ENCODE measurements around the gene RHOC. TPM values are rescaled to one million over a fixed set of nuclear protein-coding genes. Genes with fewer than 3 reads are reported as not detected.
"Not testable (repeated sequence)": the region's sequence is repeated elsewhere in the genome, so short reads cannot be mapped to it uniquely, and the experiment has no call there.

Gene RHOC
- total RNA-seq, 1 donor from 2014 or later = 131 TPM

DNA sequence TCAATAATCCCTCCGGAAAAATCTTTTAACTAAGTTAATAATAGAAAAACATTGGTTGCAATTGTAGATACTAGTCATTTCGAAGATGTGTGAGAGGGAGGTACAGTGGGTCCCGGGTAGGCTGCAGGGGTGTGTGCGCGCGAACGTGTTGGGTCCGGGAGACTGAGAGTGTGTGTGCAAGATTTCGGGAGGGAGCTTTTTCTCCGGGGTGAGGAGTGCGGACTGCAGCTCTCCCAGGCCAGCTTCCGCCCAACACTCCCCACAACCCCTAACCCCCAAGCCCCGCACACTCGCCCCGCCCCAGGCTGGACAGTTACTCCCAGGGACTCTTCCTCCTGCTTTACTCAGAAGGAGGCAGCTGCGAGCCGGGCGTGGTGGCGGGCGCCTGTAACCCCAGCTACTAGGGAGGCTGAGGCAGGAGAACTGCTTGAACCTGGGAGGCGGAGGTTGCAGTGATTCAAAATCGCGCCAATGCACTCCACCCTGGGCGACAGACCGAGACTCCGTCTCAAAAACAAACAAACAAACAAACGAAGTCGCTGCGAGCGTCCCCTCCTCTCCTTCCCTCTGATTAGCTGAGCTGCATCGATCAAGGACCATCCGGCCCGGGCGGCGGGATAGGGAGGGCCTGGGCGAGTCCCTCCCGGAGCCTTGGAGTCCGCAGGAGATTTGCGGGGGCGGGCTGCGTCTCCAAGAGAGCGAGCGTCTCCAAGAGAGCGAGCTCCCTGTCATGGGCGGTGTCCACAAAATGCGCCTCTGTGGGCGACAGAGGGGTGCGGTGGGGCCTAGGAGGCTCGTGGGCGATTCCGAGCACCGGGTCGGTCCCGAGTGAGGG, 36.5 kb upstream of the RHOC start:
- TF ChIP-seq, protein P1, sequence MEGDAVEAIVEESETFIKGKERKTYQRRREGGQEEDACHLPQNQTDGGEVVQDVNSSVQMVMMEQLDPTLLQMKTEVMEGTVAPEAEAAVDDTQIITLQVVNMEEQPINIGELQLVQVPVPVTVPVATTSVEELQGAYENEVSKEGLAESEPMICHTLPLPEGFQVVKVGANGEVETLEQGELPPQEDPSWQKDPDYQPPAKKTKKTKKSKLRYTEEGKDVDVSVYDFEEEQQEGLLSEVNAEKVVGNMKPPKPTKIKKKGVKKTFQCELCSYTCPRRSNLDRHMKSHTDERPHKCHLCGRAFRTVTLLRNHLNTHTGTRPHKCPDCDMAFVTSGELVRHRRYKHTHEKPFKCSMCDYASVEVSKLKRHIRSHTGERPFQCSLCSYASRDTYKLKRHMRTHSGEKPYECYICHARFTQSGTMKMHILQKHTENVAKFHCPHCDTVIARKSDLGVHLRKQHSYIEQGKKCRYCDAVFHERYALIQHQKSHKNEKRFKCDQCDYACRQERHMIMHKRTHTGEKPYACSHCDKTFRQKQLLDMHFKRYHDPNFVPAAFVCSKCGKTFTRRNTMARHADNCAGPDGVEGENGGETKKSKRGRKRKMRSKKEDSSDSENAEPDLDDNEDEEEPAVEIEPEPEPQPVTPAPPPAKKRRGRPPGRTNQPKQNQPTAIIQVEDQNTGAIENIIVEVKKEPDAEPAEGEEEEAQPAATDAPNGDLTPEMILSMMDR (conservative IDR thresholded peaks at IDR 0.05) = no peak
- Mint-ChIP-seq H3K4me3 (peak overlapping the region; percentile 78), H3K36me3 (no peaks in the 10 kb centered on the region), H3K9me3 (peaks cover 7% of the 10 kb centered on the region), H3K27ac (no peak overlapping the region), H3K4me1 (ENCODE audit: unreplicated experiment) (no peaks in the 10 kb centered on the region), H3K27me3 (peaks cover 71% of the 10 kb centered on the region)
- no peak for DNase-seq (ENCODE audit: extremely low spot score, unreplicated experiment)

DNA sequence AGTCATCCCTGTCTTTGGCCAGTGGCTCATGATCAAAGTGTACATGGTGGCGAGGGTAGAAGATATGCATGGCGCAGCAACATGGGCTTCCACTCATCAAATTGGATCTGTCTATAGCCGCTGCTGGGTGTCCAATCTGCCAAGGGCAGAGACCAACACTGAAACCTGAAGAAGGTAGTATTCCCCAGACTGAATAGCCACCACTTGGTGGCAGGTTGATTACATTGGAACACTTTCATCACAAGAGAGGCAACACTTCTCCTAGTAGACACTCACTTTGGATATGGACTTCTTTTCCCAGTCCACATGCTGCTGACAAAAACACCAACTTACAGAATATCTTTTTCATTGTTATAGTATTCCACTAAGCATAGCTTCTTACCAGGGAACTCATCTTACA, 30.6 kb upstream of the RHOC start:
- H3K27ac Mint-ChIP-seq = no peak overlapping the region
- H3K4me3 Mint-ChIP-seq = no peak overlapping the region
- DNase-seq (ENCODE audit: extremely low spot score, unreplicated experiment) = no peak
- TF ChIP-seq, protein P1 (conservative IDR thresholded peaks at IDR 0.05) = no peak
- no peaks in the 10 kb centered on the region for H3K4me1 Mint-ChIP-seq (ENCODE audit: unreplicated experiment)
- H3K36me3 Mint-ChIP-seq = no peaks in the 10 kb centered on the region
- no peaks in the 10 kb centered on the region for H3K9me3 Mint-ChIP-seq
- peaks cover 43% of the 10 kb centered on the region for H3K27me3 Mint-ChIP-seq

DNA sequence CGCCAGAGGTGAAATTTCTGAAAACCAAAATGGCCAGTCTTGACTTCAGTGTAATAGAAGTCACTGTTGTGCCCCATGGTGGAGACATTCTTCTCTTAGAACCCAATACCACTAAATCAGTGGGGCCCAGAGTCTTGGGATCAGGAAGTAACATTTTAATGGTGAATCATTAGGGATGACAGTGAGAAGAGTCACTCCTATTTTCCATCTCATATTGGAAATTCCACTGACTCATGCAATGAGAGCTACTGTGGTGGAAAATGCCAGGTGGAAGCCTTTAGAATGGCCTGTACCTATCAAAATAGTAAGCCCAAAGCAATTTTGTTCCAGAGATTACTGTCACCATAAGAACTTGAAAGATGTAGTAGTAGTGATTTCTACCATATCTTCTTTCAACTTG, 28.8 kb upstream of the RHOC start:
- Mint-ChIP-seq H3K36me3 (no peaks in the 10 kb centered on the region), H3K27ac (no peak overlapping the region), H3K9me3 (no peaks in the 10 kb centered on the region), H3K4me1 (ENCODE audit: unreplicated experiment) (no peaks in the 10 kb centered on the region), H3K27me3 (peaks cover 27% of the 10 kb centered on the region), H3K4me3 (no peak overlapping the region)
- no peak for DNase-seq (ENCODE audit: extremely low spot score, unreplicated experiment)
- TF ChIP-seq, protein P1 (conservative IDR thresholded peaks at IDR 0.05) = no peak

DNA sequence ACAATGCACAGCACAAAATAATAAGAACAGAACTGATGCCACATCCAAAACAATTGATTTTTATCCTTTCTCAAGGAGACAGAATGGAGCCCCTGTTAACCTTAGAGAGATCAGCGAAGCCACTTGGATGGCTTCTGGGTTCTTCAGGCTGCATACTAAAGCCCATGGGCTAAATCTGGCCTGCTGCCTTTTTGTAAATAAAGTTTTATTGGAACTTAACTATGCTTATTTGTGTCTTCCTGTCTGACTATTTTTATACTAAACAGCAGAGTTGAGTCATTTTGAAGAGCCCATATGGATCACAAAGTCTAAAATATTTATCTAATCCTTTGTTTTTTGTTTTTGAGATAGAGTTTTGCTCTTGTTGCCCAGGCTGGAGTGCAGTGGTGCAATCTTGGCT, 24.5 kb upstream of the RHOC start:
- H3K36me3 Mint-ChIP-seq = no peaks in the 10 kb centered on the region
- no peak for DNase-seq (ENCODE audit: extremely low spot score, unreplicated experiment)
- H3K9me3 Mint-ChIP-seq = no peaks in the 10 kb centered on the region
- TF ChIP-seq, protein P1 (conservative IDR thresholded peaks at IDR 0.05) = no peak
- H3K4me1 Mint-ChIP-seq (ENCODE audit: unreplicated experiment) = peaks cover 14% of the 10 kb centered on the region
- no peak overlapping the region for H3K27ac Mint-ChIP-seq
- H3K27me3 Mint-ChIP-seq = peaks cover 4% of the 10 kb centered on the region
- no peak overlapping the region for H3K4me3 Mint-ChIP-seq

DNA sequence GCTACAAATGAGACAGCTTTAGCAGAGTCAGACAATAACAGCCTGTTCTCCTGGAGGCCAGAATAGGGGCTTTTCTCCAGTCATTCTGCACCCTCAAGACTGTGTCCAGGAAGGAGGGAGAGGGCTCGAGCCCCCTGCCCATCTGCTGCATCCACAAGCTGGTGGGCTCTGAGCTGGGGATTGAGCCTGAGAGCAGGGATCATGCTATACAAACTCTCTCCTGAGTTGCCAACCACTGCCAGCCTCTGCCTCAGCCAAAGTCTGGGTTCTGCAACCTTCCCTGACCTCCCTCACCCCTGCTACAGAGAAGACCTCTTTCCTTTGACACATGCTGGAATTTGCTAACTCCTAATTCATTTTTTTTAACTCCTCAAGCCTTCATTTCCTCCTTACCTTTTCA, 23.0 kb upstream of the RHOC start:
- H3K4me3 Mint-ChIP-seq = no peak overlapping the region
- no peaks in the 10 kb centered on the region for H3K9me3 Mint-ChIP-seq
- H3K36me3 Mint-ChIP-seq = no peaks in the 10 kb centered on the region
- peaks cover 4% of the 10 kb centered on the region for H3K27me3 Mint-ChIP-seq
- TF ChIP-seq, protein P1 (conservative IDR thresholded peaks at IDR 0.05) = no peak
- H3K4me1 Mint-ChIP-seq (ENCODE audit: unreplicated experiment) = peaks cover 16% of the 10 kb centered on the region
- DNase-seq (ENCODE audit: extremely low spot score, unreplicated experiment) = no peak
- H3K27ac Mint-ChIP-seq = no peak overlapping the region

DNA sequence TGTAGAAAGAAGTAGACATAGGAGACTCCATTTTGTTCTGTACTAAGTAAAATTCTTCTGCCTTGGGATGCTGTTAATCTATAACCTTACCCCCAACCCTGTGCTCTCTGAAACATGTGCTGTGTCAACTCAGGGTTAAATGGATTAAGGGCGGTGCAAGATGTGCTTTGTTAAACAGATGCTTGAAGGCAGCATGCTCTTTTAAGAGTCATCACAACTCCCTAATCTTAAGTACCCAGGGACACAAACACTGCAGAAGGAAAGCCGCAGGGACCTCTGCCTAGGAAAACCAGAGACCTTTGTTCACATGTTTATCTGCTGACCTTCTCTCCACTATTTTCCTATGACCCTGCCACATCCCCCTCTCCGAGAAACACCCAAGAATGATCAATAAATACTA, 22.1 kb upstream of the RHOC start:
- H3K27me3 Mint-ChIP-seq; H3K36me3 Mint-ChIP-seq; DNase-seq (ENCODE audit: extremely low spot score, unreplicated experiment); H3K9me3 Mint-ChIP-seq; H3K4me3 Mint-ChIP-seq; H3K27ac Mint-ChIP-seq: not testable (repeated sequence)
- H3K4me1 Mint-ChIP-seq (ENCODE audit: unreplicated experiment) = peaks cover 16% of the 10 kb centered on the region

DNA sequence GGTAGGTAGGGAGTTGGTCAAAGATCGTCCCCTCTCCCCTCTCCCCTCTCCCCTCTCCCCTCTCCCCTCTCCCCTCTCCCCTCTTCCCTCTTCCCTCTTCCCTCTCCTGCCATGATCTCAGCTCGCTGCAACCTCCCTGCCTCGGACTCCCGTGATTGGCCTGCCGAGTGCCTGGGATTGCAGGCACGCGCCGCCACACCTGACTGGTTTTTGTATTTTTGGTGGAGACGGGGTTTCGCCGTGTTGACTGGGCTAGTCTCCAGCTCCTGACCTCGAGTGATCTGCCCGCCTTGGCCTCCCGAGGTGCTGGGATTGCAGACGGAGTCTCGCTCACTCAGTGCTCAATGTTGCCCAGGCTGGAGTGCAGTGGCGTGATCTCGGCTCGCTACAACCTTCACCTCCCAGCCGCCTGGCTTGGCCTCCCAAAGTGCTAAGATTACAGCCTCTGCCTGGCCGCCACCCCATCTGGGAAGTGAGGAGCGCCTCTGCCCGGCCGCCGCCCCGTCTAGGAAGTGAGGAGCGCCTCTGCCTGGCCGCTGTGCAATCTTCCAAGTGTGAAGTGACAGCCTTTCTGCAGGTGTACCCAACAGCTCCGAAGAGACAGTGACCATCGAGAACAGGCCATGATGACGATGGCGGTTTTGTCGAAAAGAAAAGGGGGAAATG, 21.5 kb upstream of the RHOC start:
- DNase-seq (ENCODE audit: extremely low spot score, unreplicated experiment); H3K27me3 Mint-ChIP-seq; H3K36me3 Mint-ChIP-seq; H3K4me3 Mint-ChIP-seq; H3K27ac Mint-ChIP-seq; H3K9me3 Mint-ChIP-seq: not testable (repeated sequence)
- H3K4me1 Mint-ChIP-seq (ENCODE audit: unreplicated experiment) = peaks cover 19% of the 10 kb centered on the region
